GM21825 (cell line): Measurements from ENCODE around the gene TRIM66.

Experiments
- ATAC-seq: cut with Tn5 transposase; IDR thresholded peaks from one replicate; pipeline ENCODE4 v1.9.1; 2021; ENCODE audit warnings: mild to moderate bottlenecking, moderate library complexity; ENCODE audit not compliant: unreplicated experiment

TRIM66 gene

GRCh38 chr11:8714622-8715225 lies 32.3 kb upstream of the TRIM66 start:
- no peak for ATAC-seq

GRCh38 chr11:8713760-8714454 lies 31.4 kb upstream of the TRIM66 start:
- no peak for ATAC-seq

DNA sequence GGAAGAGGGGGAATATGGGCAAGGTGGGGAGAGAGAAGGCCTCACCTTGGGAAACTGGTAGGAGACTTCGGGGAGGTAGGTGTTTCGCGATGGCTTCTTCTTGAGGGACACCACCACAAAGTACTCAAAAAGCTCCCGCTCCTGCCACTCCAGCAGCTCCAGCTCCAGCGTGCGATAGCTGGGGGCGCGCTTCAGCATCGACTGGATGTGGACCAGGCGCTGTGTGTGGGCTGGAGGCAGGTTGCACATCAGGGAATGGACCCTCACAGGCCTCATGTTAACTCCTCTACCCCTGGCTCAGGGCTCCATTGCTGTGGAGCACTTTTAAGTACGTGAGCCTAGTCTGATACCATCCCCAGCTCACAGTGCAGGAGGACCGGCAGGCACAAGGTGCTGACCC lies 30.0 kb upstream of the TRIM66 start:
- no peak for ATAC-seq

DNA sequence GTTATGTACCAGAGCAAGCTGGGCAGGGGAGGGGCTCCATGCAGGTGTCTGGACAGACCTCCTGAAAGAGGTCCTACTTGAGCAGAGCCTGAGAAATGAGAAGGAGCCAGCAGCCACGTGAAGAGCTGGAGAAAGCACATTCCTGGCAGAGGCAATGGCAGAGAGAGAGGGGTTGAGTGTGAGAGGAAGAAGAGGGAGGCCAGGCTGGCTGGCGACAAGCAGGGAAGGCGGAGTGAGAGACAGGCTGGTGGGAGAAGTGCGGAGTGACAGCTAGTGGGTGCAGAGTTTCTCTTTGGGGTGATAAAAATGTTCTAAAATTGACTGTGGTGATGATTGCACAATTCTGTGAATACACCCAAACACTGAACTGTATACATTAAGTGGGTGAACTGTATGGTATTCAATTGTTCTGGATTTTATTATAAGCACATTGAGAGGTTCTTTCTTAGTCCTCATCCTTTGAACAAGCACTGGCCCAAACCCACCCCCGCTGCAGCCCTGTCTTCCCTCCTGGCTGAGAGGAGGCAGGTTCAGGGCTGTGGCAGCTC lies 29.5 kb upstream of the TRIM66 start:
- ATAC-seq: no peak

DNA sequence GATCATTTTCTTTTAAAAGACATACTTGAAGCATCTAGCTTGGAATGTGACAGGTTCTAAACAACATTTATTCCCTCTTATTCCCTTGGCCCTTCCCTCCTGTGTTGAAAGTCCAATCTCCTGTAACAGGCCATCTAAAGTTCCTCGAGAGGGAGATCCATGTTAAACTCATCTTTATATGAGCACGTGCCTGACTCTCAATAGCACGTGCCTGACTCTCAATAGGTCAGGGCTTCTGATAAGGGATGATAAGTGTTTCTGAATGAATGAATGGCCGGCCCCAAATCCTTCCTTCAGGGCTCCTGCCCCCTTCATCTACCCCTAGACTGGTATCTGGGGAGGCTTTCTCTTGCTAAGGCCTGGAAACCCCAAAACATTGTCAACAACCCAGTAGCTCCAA lies 27.3 kb upstream of the TRIM66 start:
- no peak for ATAC-seq

DNA sequence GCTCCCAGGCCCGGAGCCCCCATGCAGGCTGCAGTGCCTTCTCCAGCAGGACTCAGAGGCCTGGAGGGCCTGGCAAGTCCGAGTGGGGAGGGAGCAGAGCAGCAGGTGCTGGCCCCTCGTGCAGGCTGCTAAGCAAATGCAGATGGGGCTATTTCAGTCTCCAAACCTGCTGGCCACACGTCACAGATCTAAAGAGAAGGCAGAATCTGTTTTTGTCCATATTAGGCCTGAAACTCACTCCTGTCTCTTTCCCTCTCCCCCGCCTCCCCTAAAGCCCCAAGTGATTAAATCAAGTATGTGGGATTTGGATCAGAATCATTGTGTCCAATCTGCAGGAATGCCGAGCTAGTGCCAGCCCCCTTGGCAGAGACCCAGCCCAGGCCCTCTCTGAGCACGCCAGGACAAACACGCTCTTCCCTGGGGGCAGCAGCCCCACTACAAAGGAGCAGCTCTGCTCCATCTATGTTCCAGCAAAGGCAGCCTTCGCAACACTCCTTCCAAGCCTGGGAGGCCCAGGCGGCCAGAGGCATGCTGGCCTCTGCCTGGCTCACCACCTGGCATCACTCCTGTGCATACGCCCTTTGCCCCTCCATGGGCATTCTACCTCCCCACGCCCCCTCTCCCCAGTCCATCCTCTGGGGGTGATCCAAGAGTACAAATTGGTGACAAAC lies 26.7 kb upstream of the TRIM66 start:
- ATAC-seq: no peak

DNA sequence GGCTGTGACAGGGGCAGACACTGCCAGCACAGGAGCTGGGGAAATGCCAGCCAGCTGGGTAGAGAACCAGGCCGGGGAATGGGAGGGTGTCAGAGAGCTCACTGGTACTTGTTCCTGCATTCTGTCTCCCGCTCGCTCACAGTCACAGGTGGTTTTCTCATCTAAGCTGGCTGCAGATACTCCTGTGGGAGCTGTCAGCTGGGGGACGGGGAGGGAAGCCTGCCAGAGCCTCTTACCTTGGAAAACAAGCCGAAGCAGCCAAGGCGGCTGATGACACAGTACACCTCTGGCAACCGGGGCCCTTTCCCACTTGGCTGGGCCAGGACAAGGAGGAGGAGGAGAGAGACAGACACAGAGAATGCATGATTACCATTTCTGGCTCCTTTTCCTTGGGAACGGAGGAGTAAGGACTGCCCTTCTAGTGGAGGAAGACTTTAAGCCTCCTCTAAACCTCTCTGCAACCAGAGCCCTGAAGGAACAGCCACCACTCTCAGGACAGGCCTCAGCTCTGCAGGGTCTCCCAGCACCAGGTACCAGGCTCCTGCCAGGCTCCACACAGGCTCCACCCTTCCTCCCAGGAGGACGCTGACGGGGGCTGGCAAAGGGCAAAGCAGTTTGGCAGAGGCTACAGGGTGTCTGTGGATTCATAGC lies 25.2 kb upstream of the TRIM66 start:
- no peak for ATAC-seq

DNA sequence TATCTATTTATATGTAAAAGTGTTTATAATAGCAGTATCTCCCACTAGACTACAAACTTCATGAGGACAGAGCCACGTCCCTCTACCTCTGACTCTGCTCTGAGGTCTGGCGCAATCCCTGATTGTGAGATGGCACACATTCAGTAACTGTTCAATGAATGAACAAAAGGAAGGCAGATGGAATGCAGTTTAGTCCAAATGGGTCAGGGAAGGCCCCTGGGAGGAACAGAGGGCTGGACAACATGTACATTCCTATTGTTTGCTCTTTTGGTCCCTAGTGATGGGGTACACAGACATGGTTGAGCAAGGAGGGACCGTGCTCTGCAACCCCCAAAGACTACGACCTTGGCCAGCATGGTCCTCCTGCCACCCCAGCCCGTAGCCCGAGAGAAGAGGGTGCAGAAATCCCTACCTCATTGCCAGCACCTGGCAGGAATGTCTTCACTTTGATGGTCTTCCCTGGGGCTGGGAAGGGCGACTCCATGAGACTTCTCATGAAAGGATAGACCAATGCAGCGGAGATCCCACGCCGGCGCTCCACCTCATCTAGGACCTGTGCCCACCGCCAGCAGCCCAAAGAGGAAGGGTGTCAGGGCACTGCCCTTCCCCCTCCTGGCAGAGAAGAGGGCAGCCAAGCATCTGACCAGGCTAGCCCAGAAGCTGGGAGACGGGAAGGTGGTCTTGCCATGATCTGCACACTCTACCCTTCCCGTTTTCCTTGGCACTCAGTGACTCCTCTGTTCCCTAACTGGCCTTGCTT lies 24.4 kb upstream of the TRIM66 start:
- ATAC-seq: no peak

DNA sequence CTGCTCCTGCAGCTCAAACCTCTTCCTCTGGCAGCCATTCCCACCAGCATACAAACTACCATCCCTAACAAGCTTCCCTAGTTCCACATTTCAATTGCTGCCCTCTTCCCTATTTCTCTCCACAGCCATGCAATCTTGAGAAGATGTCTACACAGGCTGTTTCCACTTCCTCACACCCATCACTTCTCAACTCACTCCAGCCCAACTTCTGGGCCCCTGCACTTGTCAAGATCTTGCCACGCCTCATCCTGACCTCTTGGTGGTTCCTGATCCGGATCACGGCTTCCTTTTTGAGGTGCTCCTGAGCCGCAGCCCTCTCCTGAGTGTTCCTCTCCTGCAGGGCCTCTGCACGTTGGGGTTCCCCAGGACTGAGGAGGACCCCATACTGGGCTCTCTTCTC lies 22.7 kb upstream of the TRIM66 start:
- no peak for ATAC-seq

- ATAC-seq: no peak
These were observed 21.7 kb upstream of the TRIM66 start for GRCh38 chr11:8704136-8704535.

GRCh38 chr11:8702598-8702915 lies 20.1 kb upstream of the TRIM66 start:
- ATAC-seq: no peak

- no peak for ATAC-seq
These were observed 19.6 kb upstream of the TRIM66 start for GRCh38 chr11:8701891-8702597.

DNA sequence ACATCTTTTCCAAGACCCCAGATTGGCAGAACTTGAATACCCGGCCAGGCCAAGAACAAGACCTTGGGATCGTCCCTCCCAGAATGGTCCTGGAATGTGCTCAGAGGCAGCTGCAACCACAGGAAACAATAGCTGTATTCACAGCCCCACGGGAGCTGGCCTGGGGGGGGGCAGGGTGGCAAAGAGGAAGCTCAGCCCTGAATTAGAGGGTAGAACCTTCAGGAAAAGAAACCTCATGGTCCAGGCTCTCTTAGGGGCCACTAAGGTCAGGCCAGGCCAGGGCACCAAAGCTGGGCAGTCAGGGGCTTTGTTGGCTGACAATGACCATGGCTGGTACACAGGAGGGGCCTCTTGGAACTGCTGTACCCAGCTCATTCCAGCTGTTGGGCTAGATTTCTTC lies 17.4 kb upstream of the TRIM66 start:
- ATAC-seq: no peak

- ATAC-seq: no peak
These were observed 16.5 kb upstream of the TRIM66 start for GRCh38 chr11:8698917-8699441.

GRCh38 chr11:8698379-8698851 lies 15.9 kb upstream of the TRIM66 start:
- no peak for ATAC-seq

GRCh38 chr11:8697054-8697453 lies 14.6 kb upstream of the TRIM66 start:
- no peak for ATAC-seq

DNA sequence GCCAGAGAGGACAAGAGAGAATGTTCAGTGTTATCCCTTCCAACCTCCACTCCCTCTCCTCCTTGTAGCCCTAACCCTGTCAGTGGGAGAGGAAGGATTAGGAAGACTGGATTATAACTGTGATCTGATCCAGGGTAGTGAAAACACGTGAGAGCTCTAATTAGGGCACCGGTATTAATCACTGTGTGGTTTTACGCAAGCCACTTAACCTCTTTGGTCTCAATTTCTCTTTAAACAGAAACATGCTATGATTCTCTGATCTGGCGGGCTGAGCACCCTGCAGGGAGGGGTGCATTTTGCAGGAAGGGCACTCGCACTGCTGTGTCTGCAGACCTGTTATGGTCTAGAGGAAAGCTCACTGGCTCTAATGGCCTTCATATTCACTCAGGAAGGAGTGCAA lies 11.7 kb upstream of the TRIM66 start:
- ATAC-seq: no peak

DNA sequence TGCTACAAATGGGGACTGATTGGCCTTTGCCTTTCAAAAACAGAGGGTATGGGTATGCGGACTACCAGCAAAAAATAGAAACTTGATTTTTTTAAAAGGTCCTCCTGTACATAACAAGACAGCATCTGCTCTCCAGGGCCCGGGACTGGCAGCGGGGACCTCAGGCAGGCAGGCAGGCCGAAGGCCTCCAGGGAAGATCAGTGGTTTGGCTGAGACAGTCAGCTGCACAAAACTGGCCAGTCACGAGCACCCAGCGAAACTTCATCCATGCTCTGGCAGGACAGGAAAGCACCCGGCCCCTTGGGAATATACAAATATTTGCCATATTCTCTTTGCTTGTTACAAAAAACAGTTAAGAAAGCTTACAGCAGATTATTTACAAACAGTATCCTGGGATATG lies 11.1 kb upstream of the TRIM66 start:
- no peak for ATAC-seq

- no peak for ATAC-seq
These were observed 10.6 kb upstream of the TRIM66 start for GRCh38 chr11:8693010-8693551.

DNA sequence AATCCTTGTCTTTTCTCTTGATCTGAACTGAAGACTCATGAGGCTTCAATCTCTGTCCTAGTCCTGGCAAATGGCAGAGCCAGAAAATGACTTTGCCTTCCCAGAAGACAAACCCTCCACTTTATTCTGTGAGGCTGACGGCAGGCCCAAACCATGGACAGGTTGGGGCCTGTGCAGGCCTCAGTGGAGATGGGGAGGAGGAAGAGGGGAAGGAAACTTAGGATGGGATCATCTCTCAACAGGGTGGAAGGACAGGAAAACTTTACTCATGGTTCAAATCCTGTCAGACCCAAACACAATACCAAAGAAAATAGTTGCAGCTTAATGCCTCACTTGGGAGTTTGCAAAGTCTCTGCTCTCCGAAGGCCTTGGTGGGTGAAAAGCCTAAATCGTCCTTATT lies 10.0 kb upstream of the TRIM66 start:
- ATAC-seq: no peak
